SU-DHL-6 (cell line): ENCODE measurements around the gene ZNF483.

Experiments used
- H2AFZ ChIP-seq: fragments of 200-600 bp; sonication (generic); 2 replicates; pipeline ENCODE4 v1.6.1; 2014; ENCODE audit warnings: low read depth, mild to moderate bottlenecking, moderate library complexity, mixed read lengths, antibody characterized with exemption, low read length; ENCODE audit not compliant: severe bottlenecking
- H3F3A ChIP-seq: fragments of 200-600 bp; shearing (Covaris generic); 2 replicates; pipeline ENCODE4 v1.6.0; 2016; ENCODE audit warnings: antibody characterized with exemption, mild to moderate bottlenecking; ENCODE audit not compliant: insufficient read depth
- H3K27ac ChIP-seq: fragments of 200-600 bp; sonication (generic); 2 replicates; pipeline ENCODE4 v1.5.1; 2016; ENCODE audit warnings: low read depth, mild to moderate bottlenecking, low read length, moderate library complexity, mixed read lengths
- H3K27me3 ChIP-seq: fragments of 200-600 bp; sonication (generic), shearing (Covaris generic); 2 replicates; pipeline ENCODE4 v1.6.0; 2014; ENCODE audit warnings: mild to moderate bottlenecking, low read length
- H3K36me3 ChIP-seq: fragments of 200-600 bp; sonication (generic); 2 replicates; pipeline ENCODE4 v1.6.1; 2014; ENCODE audit warnings: mild to moderate bottlenecking, low read length, mixed read lengths
- H3K4me2 ChIP-seq: fragments of 300-600, 200-600 bp; shearing (Covaris generic), sonication (generic); 2 replicates; pipeline ENCODE4 v1.6.0; 2014; ENCODE audit warnings: low read length, low read depth, mild to moderate bottlenecking; ENCODE audit not compliant: poor library complexity, severe bottlenecking
- H3K4me3 ChIP-seq: fragments of 200-600 bp; sonication (generic); 2 replicates; pipeline ENCODE4 v1.5.1; 2014; ENCODE audit warnings: antibody characterized with exemption, low read length, mild to moderate bottlenecking, mixed read lengths; ENCODE audit not compliant: insufficient read depth, poor library complexity, severe bottlenecking
- H3K79me2 ChIP-seq: fragments of 200-600 bp; sonication (generic); 2 replicates; pipeline ENCODE4 v1.6.1; 2014; ENCODE audit warnings: mild to moderate bottlenecking, low read length, moderate library complexity; ENCODE audit not compliant: insufficient read depth
- H3K9ac ChIP-seq: fragments of 200-600 bp; sonication (generic); 2 replicates; pipeline ENCODE4 v1.7.0; 2014; ENCODE audit warnings: mild to moderate bottlenecking, low read length
- H3K9me2 ChIP-seq: fragments of 200-600 bp; sonication (generic); replicated peaks from 2 replicates; pipeline ENCODE4 v1.6.1; 2014; ENCODE audit warnings: low read length; ENCODE audit not compliant: insufficient read depth
- H3K9me3 ChIP-seq: fragments of 200-600 bp; sonication (generic); 2 replicates; pipeline ENCODE4 v1.6.1; 2014; ENCODE audit warnings: low read length, mixed read lengths; ENCODE audit not compliant: insufficient read depth
- H4K20me1 ChIP-seq: fragments of 200-600 bp; sonication (generic); 2 replicates; pipeline ENCODE4 v1.6.1; 2014; ENCODE audit warnings: low read depth, mild to moderate bottlenecking, antibody characterized with exemption, low read length, moderate library complexity, mixed read lengths
- EZH2phosphoT487 ChIP-seq: fragments of 200-600 bp; sonication (generic), shearing (Covaris generic); conservative IDR thresholded peaks from 2 replicates; pipeline ENCODE4 v1.6.1; 2018; ENCODE audit warnings: mild to moderate bottlenecking, antibody characterized with exemption, low read length, moderate library complexity, mixed read lengths
- TF ChIP-seq, protein P1 (sequence below): fragments of 200-600 bp; sonication (generic); IDR thresholded peaks from one replicate; pipeline ENCODE4 v1.5.1; 2017; ENCODE audit warnings: antibody characterized with exemption, mild to moderate bottlenecking, low read length, moderate library complexity; ENCODE audit not compliant: insufficient read depth, poor library complexity, severe bottlenecking

ZNF483 gene

DNA sequence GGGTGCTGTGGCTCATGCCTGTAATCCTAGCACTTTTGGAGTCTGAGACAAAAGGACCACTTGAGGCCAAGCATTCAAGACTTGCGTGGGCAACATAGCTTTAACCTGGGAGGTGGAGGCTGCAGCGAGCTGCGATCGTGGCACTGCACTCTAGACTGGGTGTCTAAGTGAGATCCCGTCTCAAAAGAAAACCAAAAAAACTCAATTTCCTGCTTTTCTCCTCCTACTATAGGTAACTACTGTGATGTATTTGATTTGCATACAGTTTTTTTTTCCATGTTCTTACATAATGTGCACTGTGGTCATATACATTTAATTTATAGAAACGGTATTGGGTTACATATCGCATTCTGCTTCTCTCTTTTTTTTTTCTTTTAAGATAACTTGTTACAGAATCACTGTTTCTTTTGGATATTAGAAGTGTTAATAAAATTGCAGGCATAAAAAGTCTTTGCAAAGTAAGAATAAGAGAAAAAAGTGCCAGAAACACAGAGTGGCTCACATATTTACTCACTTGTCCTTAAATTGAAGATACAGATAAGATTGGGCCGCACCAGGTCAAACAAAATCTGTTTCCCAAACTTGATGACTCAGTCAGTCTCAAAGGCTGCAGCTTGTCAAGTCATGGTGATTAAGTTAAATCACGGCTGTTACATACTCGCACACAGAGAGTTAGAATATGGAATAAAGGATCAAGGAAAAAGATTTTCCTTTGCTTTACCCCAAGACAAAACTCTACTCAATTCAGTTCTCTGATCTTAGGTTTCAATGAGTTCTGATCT is 76.4 kb downstream of the ZNF483 start:
- Histone ChIP-seq H3F3A (no peaks in the 10 kb centered on the region), H3K36me3 (no peaks in the 10 kb centered on the region), H3K27me3 (no peaks in the 10 kb centered on the region), H3K27ac (no peak overlapping the region), H3K9me3 (no peaks in the 10 kb centered on the region), H3K4me3 (no peak overlapping the region), H3K79me2 (no peaks in the 10 kb centered on the region), H2AFZ (no peak overlapping the region), H4K20me1 (no peaks in the 10 kb centered on the region), H3K4me2 (no peak overlapping the region), H3K9me2 (no peaks in the 10 kb centered on the region), H3K9ac (no peak overlapping the region)
- TF ChIP-seq EZH2phosphoT487: no peak
- TF ChIP-seq, protein P1, sequence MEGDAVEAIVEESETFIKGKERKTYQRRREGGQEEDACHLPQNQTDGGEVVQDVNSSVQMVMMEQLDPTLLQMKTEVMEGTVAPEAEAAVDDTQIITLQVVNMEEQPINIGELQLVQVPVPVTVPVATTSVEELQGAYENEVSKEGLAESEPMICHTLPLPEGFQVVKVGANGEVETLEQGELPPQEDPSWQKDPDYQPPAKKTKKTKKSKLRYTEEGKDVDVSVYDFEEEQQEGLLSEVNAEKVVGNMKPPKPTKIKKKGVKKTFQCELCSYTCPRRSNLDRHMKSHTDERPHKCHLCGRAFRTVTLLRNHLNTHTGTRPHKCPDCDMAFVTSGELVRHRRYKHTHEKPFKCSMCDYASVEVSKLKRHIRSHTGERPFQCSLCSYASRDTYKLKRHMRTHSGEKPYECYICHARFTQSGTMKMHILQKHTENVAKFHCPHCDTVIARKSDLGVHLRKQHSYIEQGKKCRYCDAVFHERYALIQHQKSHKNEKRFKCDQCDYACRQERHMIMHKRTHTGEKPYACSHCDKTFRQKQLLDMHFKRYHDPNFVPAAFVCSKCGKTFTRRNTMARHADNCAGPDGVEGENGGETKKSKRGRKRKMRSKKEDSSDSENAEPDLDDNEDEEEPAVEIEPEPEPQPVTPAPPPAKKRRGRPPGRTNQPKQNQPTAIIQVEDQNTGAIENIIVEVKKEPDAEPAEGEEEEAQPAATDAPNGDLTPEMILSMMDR: no peak

GRCh38 chr9:111603041-111603440 is 78.1 kb downstream of the ZNF483 start:
- H3K79me2 ChIP-seq: no peaks in the 10 kb centered on the region
- H3K27me3 ChIP-seq: no peaks in the 10 kb centered on the region
- H3K4me2 ChIP-seq: no peak overlapping the region
- H3K27ac ChIP-seq: no peak overlapping the region
- H4K20me1 ChIP-seq: no peaks in the 10 kb centered on the region
- no peak overlapping the region for H3K9ac ChIP-seq
- TF ChIP-seq, protein P1: no peak
- no peak for TF ChIP-seq EZH2phosphoT487
- H3K4me3 ChIP-seq: no peak overlapping the region
- H3K9me2 ChIP-seq: no peaks in the 10 kb centered on the region
- no peak overlapping the region for H2AFZ ChIP-seq
- H3K9me3 ChIP-seq: no peaks in the 10 kb centered on the region
- H3K36me3 ChIP-seq: no peaks in the 10 kb centered on the region
- no peaks in the 10 kb centered on the region for H3F3A ChIP-seq

DNA sequence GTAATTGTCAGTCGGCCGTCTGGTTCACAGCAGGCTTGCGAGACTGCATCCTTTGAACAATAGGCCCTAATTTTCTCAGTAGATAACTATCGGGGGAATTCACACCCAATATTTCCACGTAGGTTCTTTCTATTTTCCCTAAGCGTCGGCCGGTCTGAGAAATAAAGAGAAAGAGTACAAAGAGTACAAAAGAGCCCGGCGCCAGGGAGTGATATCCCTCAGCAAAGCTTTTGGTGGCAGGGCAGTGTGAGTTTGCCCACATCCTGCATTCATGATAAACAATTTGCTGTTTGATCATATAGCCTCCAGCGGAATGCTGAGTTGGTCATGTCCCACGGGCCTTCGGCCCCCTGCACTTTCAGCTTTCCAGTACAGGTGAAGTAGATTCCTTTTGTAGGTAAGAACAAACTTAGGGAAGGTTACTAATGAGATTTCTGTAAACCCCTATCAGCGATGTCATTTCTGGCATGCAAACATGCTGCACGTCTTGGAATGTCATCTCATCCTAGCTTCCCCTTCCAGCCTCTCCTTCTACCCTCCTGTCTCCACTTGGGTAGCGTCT is 79.2 kb downstream of the ZNF483 start:
- TF ChIP-seq EZH2phosphoT487: no peak
- TF ChIP-seq, protein P1: no peak
- Histone ChIP-seq H2AFZ (no peak overlapping the region), H4K20me1 (no peaks in the 10 kb centered on the region), H3K9ac (no peak overlapping the region), H3K36me3 (no peaks in the 10 kb centered on the region), H3K27ac (no peak overlapping the region), H3K4me3 (no peak overlapping the region), H3K79me2 (no peaks in the 10 kb centered on the region), H3K9me3 (no peaks in the 10 kb centered on the region), H3K27me3 (no peaks in the 10 kb centered on the region), H3K9me2 (no peaks in the 10 kb centered on the region), H3K4me2 (no peak overlapping the region), H3F3A (no peaks in the 10 kb centered on the region)
